ENCODE results near the gene INPP5F.
A peak's percentile ranks its signal among the peaks of the same experiment; 100 is the strongest.

Gene INPP5F

DNA sequence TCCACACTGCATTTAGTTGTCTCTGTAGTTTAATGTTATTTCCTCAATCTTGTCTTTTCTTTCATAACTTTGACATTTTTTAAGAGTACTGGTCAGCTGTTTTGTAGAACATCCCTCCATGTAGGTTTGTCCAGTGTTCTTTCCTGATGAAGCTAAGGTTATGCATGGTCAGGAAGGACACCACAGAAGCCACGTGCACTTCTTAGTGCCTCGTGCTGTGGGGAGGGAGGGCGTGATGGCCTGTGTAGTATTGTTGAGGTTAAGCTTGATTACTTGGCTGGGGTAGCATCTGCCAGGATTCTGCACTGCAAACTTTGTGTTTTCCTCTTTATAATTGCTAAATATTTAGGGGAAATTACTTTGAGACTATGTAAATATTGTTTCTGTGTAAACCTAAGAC, 98.4 kb downstream of the INPP5F start:
- no peak for DNase-seq (ENCODE audit: low read depth in 1 of 2, low spot score in 1 of 2)
- no peak overlapping the region for H3K4me3 ChIP-seq (replicated peaks; ENCODE audit: insufficient read depth, low read length)
- TF ChIP-seq GABPA (IDR thresholded peaks at IDR 0.05; ENCODE audit: low read depth) (no peak), POLR2AphosphoS5 (IDR thresholded peaks at IDR 0.05; ENCODE audit: low read depth) (no peak), SPI1 (IDR thresholded peaks at IDR 0.05; ENCODE audit: borderline replicate concordance, low read depth) (no peak)
- TF ChIP-seq, protein P1, sequence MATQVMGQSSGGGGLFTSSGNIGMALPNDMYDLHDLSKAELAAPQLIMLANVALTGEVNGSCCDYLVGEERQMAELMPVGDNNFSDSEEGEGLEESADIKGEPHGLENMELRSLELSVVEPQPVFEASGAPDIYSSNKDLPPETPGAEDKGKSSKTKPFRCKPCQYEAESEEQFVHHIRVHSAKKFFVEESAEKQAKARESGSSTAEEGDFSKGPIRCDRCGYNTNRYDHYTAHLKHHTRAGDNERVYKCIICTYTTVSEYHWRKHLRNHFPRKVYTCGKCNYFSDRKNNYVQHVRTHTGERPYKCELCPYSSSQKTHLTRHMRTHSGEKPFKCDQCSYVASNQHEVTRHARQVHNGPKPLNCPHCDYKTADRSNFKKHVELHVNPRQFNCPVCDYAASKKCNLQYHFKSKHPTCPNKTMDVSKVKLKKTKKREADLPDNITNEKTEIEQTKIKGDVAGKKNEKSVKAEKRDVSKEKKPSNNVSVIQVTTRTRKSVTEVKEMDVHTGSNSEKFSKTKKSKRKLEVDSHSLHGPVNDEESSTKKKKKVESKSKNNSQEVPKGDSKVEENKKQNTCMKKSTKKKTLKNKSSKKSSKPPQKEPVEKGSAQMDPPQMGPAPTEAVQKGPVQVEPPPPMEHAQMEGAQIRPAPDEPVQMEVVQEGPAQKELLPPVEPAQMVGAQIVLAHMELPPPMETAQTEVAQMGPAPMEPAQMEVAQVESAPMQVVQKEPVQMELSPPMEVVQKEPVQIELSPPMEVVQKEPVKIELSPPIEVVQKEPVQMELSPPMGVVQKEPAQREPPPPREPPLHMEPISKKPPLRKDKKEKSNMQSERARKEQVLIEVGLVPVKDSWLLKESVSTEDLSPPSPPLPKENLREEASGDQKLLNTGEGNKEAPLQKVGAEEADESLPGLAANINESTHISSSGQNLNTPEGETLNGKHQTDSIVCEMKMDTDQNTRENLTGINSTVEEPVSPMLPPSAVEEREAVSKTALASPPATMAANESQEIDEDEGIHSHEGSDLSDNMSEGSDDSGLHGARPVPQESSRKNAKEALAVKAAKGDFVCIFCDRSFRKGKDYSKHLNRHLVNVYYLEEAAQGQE (IDR thresholded peaks at IDR 0.05; ENCODE audit: insufficient replicate concordance, low read depth) = no peak
- TF ChIP-seq, protein P2, sequence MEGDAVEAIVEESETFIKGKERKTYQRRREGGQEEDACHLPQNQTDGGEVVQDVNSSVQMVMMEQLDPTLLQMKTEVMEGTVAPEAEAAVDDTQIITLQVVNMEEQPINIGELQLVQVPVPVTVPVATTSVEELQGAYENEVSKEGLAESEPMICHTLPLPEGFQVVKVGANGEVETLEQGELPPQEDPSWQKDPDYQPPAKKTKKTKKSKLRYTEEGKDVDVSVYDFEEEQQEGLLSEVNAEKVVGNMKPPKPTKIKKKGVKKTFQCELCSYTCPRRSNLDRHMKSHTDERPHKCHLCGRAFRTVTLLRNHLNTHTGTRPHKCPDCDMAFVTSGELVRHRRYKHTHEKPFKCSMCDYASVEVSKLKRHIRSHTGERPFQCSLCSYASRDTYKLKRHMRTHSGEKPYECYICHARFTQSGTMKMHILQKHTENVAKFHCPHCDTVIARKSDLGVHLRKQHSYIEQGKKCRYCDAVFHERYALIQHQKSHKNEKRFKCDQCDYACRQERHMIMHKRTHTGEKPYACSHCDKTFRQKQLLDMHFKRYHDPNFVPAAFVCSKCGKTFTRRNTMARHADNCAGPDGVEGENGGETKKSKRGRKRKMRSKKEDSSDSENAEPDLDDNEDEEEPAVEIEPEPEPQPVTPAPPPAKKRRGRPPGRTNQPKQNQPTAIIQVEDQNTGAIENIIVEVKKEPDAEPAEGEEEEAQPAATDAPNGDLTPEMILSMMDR (IDR thresholded peaks at IDR 0.05; ENCODE audit: insufficient read depth, low read length) = no peak
- H3K27me3 ChIP-seq (ENCODE audit: insufficient read depth, poor library complexity, severe bottlenecking) = no peaks in the 10 kb centered on the region
- H3K27ac ChIP-seq (replicated peaks) = no peak overlapping the region

DNA sequence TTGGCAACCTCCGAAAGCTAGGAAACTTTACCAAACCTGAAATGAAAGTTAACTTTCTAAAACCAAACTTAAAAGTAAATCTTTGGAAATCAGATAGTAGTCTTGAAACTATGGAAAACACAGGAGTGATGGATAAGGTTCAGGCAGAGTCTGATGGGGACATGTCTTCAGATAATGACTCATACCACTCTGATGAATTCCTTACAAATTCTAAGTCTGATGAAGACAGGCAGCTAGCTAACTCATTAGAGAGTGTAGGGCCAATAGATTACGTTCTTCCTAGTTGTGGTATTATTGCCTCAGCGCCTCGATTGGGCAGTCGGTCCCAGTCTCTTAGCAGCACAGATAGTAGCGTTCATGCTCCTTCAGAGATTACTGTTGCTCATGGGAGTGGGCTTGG, 100.9 kb downstream of the INPP5F start:
- Histone ChIP-seq H3K27me3 (ENCODE audit: insufficient read depth, poor library complexity, severe bottlenecking) (no peaks in the 10 kb centered on the region), H3K27ac (replicated peaks) (no peak overlapping the region), H3K4me3 (replicated peaks; ENCODE audit: insufficient read depth, low read length) (no peak overlapping the region)
- DNase-seq (ENCODE audit: low read depth in 1 of 2, low spot score in 1 of 2) = no peak
- TF ChIP-seq, protein P2 (IDR thresholded peaks at IDR 0.05; ENCODE audit: insufficient read depth, low read length) = no peak
- TF ChIP-seq POLR2AphosphoS5 (IDR thresholded peaks at IDR 0.05; ENCODE audit: low read depth) = no peak
- no peak for TF ChIP-seq GABPA (IDR thresholded peaks at IDR 0.05; ENCODE audit: low read depth)
- no peak for TF ChIP-seq SPI1 (IDR thresholded peaks at IDR 0.05; ENCODE audit: borderline replicate concordance, low read depth)
- TF ChIP-seq, protein P1 (IDR thresholded peaks at IDR 0.05; ENCODE audit: insufficient replicate concordance, low read depth) = no peak

DNA sequence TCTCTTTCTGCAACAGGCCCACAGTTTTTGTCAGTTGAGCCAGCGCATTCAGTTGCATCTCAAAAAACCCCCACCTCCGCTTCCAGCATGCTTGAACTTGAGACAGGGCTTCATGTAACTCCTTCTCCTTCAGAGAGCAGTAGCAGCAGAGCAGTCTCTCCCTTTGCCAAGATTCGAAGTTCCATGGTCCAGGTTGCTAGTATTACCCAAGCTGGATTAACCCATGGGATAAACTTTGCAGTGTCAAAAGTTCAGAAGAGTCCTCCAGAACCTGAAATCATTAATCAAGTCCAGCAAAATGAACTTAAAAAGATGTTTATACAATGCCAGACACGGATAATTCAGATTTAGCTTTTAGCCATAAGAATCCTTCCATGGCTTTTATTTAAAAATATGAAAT, 101.6 kb downstream of the INPP5F start:
- Histone ChIP-seq H3K4me3 (replicated peaks; ENCODE audit: insufficient read depth, low read length) (no peak overlapping the region), H3K27me3 (ENCODE audit: insufficient read depth, poor library complexity, severe bottlenecking) (no peaks in the 10 kb centered on the region), H3K27ac (replicated peaks) (no peak overlapping the region)
- TF ChIP-seq, protein P1 (IDR thresholded peaks at IDR 0.05; ENCODE audit: insufficient replicate concordance, low read depth) = no peak
- 0 out of 2 replicates have a peak, but pooled peaks have one; percentile 11 for TF ChIP-seq POLR2AphosphoS5 (IDR thresholded peaks at IDR 0.05; ENCODE audit: low read depth)
- no peak for TF ChIP-seq GABPA (IDR thresholded peaks at IDR 0.05; ENCODE audit: low read depth)
- no peak for DNase-seq (ENCODE audit: low read depth in 1 of 2, low spot score in 1 of 2)

Data from HL-60 (cell line).